Skeletal muscle satellite cell (primary cell): ENCODE data around the gene DSCAM.

Experiments used
- H3K27me3 ChIP-seq: 2 replicates; pipeline ENCODE4 v1.7.0; 2013; ENCODE audit warnings: low read length; ENCODE audit not compliant: control insufficient read depth, insufficient read depth
- H3K36me3 ChIP-seq: 2 replicates; pipeline ENCODE4 v1.7.0; 2013; ENCODE audit warnings: mild to moderate bottlenecking, control low read depth, low read length; ENCODE audit not compliant: insufficient read depth
- H3K4me1 ChIP-seq: 2 replicates; pipeline ENCODE4 v1.7.0; 2013; ENCODE audit warnings: low read length; ENCODE audit not compliant: control insufficient read depth, insufficient read depth
- H3K4me2 ChIP-seq: 2 replicates; pipeline ENCODE4 v1.7.0; 2013; ENCODE audit warnings: mild to moderate bottlenecking, low read length
- H3K4me3 ChIP-seq: 2 replicates; pipeline ENCODE4 v1.7.0; 2013; ENCODE audit warnings: low read length
- H3K9ac ChIP-seq: 2 replicates; pipeline ENCODE4 v1.7.0; 2013; ENCODE audit warnings: mild to moderate bottlenecking, low read depth, low read length, moderate library complexity
- H3K9me3 ChIP-seq: replicated peaks from 2 replicates; pipeline ENCODE4 v1.7.0; 2013; ENCODE audit warnings: mild to moderate bottlenecking, control low read depth, low read length

DSCAM gene

DNA sequence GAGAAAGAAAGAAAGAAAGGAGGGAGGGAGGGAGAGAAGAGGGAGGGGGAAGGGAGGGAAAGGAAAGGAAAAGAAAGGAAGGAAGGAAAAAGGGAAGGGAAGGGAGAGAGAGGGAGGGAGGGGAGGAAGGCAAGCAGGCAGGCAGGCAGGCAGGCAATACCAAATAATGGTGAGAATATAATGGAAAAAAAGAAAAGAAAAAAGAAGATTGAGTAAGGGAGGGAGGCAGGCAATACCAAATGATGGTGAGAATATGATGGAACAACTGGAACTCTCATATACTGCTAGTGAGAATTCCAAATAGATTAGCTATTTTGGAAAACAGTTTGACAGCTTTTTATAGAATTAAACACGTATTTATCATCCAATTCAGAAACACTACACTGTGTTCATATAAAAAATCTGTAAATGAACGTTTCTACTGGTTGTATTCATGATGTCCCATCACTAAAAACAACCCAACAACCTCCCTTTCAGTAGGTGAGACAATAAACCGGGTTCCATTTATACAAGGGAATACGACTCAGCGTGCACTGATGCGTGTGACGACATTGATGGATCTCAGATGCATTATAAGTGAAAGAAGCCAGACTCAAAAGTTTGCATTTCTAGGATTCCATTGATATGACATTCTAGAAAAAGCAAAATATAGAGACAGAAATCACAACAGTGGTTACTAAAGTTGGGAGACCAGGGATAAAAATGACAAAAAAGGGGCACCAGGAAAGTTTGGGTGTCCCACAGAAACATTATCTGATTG lies 226.4 kb downstream of the DSCAM start:
- H3K4me1 ChIP-seq = no peaks in the 10 kb centered on the region
- H3K4me2 ChIP-seq = no peak overlapping the region
- H3K36me3 ChIP-seq = no peaks in the 10 kb centered on the region
- H3K9me3 ChIP-seq = peaks cover 14% of the 10 kb centered on the region
- no peak overlapping the region for H3K9ac ChIP-seq
- H3K4me3 ChIP-seq = no peak overlapping the region
- H3K27me3 ChIP-seq = no peaks in the 10 kb centered on the region

DNA sequence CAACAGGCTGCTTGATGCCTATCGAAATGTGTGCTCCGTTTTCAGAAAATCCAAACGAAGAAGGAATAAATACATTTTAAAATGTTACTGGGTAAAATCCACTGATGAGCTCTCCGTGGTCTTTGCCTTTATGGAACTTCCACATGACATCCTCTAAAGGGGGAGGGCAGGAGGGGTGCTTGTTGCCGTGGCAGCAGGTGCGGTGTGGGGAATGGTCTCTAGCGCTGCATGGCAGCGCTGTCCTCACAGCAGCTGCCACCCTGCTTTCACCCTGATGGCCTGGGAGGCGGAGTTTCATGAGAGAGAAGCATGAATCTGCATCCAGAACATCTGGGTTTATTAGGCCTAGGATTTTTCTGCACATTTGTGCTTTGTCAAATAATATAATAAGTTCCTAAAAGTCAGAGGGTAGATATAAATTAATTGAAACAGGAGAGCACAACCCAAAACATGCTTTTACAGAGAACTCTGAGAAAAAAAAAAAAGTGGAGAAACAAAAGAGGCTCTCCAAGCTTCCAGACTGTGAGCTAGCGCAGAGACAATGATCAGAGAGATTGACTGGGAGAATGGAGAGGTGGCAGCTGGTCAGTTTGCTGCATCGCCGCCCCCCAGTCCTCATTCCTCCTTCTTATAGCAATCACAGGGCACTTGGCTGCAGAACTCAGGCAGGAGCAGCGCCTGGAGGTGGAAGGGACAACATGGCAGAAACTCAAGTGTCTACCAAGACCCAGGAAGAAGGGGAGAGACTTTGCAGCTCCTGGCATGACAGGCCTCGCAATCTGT lies 228.6 kb downstream of the DSCAM start:
- H3K4me1 ChIP-seq = no peaks in the 10 kb centered on the region
- no peak overlapping the region for H3K4me3 ChIP-seq
- no peaks in the 10 kb centered on the region for H3K27me3 ChIP-seq
- no peak overlapping the region for H3K9ac ChIP-seq
- peaks cover 14% of the 10 kb centered on the region for H3K9me3 ChIP-seq
- no peak overlapping the region for H3K4me2 ChIP-seq
- H3K36me3 ChIP-seq = no peaks in the 10 kb centered on the region

DNA sequence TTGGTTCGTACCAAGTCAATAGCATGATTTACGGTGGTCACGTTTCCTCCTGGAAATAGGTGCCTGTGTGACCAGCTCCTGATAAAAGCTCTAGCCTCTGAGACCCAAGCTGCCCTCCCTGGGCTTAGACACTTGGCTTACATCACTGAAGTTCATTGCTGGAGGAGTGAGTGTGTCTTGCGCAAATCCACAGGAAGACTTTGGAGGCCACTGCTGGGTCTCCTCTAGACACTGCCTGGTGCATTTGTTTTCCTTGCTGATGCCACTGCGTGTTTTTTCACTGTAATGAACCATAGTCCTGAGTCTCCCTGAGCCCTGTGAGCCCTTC lies 230.6 kb downstream of the DSCAM start:
- H3K36me3 ChIP-seq = no peaks in the 10 kb centered on the region
- no peak overlapping the region for H3K9ac ChIP-seq
- H3K27me3 ChIP-seq = no peaks in the 10 kb centered on the region
- H3K4me3 ChIP-seq = no peak overlapping the region
- H3K4me2 ChIP-seq = no peak overlapping the region
- H3K9me3 ChIP-seq = peaks cover 17% of the 10 kb centered on the region
- no peaks in the 10 kb centered on the region for H3K4me1 ChIP-seq

DNA sequence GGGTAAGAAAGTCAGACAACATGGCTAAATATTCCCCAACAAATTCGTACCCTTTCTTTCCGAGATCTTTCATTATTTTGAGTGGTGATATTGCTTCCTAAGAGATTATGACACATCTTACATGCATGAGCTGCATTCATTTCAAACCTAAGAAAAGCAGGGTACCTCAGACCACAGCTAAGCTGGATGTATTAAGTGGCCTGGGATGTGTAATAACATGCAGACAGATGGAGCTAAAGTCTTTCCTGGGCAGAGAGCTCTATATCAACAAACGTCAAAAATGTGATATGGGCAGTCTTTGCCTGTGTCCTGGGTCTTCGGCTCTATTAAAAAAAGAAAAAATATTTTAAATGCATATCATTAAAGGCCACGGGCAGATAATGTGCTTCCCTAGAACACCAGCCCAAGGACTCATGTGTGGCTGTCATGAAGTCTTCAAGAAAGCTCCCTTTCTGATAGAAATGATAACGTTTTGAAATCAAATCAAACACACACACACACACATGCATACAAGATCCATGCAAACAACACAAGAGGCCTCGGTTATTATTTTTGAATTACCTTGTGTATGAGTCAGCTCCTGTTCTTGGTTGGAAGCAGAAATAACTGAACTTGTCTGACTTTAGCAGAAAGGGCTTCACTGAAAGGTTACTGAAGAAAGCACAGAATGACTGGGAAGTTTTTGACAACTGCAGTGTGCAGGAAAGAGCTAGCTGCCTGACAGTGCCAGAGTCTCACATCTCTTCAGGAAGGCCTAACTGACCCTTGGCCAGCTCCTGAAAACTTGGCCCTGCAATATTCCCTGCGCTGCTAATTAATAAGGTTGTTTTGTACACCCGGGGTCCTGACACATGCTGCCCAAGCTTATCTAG lies 231.2 kb downstream of the DSCAM start:
- Histone ChIP-seq H3K4me1 (no peaks in the 10 kb centered on the region), H3K4me3 (no peak overlapping the region), H3K9ac (no peak overlapping the region), H3K27me3 (no peaks in the 10 kb centered on the region), H3K36me3 (no peaks in the 10 kb centered on the region), H3K4me2 (no peak overlapping the region), H3K9me3 (peaks cover 17% of the 10 kb centered on the region)

DNA sequence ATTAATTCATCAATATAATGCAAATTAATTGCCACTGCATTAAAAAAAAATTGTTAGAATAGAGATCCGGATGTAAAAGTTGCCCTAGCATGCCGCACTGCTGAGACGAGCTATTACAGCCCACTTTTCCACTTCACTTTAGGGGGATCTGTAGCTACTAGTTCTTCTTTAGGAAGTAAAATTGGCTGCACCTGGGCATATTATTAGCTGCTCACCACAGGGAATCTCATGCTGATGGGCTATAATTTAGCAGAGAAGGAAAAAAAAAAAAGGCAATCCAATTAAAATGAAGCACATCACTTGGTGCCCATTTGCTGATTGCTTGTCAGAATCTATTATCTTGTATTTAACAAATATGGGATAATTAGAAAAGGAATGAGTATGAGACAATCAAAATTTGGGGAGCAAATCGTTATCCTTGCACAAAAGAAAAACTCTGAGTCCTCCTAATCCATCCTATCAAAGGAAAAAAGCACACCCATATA lies 233.4 kb downstream of the DSCAM start:
- Histone ChIP-seq H3K9me3 (peaks cover 14% of the 10 kb centered on the region), H3K4me3 (no peak overlapping the region), H3K9ac (no peak overlapping the region), H3K4me2 (no peak overlapping the region), H3K4me1 (no peaks in the 10 kb centered on the region), H3K27me3 (no peaks in the 10 kb centered on the region), H3K36me3 (no peaks in the 10 kb centered on the region)

DNA sequence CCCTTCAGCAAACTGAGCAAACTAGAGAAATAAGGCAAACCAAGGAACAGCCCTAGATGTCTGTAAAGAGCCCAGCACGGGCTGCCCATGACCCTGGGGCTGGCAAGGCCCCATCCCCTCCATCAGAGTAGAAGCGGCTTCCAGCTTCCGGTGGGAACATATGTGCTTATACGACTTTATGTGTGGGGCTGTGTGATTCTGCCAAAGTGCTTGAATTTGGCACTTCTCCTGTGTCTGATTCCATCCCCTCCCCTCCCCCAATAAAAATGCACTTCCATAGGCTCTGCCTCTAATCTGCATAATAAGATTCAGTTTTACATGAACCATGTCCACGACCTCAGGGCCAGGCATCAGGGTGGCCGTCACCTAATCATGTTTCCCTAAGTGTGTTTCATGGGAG lies 236.6 kb downstream of the DSCAM start:
- H3K4me3 ChIP-seq = no peak overlapping the region
- H3K36me3 ChIP-seq = no peaks in the 10 kb centered on the region
- H3K27me3 ChIP-seq = no peaks in the 10 kb centered on the region
- no peak overlapping the region for H3K9ac ChIP-seq
- H3K4me2 ChIP-seq = no peak overlapping the region
- H3K4me1 ChIP-seq = no peaks in the 10 kb centered on the region
- H3K9me3 ChIP-seq = peaks cover 3% of the 10 kb centered on the region

DNA sequence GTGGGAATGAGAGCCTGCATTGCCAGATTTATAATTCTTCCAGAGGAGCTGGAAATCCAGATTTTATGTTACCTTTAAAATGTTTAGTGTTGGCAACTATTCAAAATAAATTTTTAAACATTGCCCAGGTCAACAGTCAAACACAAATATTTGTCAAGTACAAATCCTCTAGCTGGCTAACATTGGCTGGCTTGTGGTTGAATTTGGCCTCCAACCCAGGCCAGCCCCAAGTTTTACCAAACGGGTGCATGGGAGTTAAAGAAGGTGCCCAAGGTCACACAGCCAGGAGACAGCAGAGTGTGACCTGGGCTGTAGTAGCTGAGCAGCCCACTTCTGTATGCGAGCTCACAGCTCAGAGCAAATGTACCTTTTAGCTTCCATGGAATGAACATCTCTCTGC lies 240.6 kb downstream of the DSCAM start:
- H3K4me1 ChIP-seq = no peaks in the 10 kb centered on the region
- H3K4me2 ChIP-seq = no peak overlapping the region
- peaks cover 9% of the 10 kb centered on the region for H3K9me3 ChIP-seq
- H3K36me3 ChIP-seq = no peaks in the 10 kb centered on the region
- no peak overlapping the region for H3K4me3 ChIP-seq
- no peaks in the 10 kb centered on the region for H3K27me3 ChIP-seq
- H3K9ac ChIP-seq = no peak overlapping the region

DNA sequence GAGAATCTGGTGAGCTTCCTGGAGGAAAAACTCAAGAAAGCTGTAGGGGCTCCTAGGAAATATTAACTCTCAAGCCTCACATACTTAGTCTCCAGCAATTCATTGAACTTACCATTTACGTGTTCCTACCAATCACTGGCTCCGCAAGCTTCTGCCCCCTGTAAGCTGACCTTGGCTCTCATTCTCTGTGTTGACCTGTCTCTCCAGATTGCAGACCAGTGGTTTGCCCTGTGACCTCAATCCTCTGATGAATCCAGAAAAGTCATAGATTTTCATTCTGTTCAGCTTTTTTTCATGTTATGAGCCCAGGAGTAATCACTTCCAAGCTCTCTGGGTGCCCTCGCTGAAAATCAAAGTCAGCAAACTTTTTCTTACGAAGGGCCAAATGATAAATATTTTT lies 241.9 kb downstream of the DSCAM start:
- no peaks in the 10 kb centered on the region for H3K4me1 ChIP-seq
- no peak overlapping the region for H3K9ac ChIP-seq

DNA sequence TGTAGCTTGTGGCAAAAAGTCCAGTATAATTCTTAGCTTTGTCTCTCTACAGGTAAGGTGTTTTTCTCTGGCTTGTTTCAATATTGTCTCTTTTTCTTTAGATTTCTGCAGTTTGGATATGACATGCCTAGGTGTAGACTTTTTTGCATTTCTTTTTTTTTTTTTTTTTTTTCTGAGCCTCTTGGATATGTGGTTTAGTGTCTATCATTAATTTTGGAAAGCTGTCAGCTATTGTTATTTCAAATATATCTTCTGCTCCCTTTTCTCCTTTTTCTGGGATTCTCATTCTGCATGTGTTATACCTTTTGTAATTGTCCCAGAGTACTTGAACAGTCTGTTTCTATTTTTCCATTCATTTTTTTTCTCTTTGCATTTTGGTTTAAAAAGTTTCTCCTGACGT lies 243.2 kb downstream of the DSCAM start:
- H3K4me2 ChIP-seq = no peak overlapping the region
- no peak overlapping the region for H3K9ac ChIP-seq
- H3K36me3 ChIP-seq = no peaks in the 10 kb centered on the region
- no peaks in the 10 kb centered on the region for H3K27me3 ChIP-seq
- H3K4me1 ChIP-seq = no peaks in the 10 kb centered on the region
- H3K4me3 ChIP-seq = no peak overlapping the region
- H3K9me3 ChIP-seq = peaks cover 9% of the 10 kb centered on the region

More for the DNA sequence above, 241.9 kb downstream of the DSCAM start:
- H3K36me3 ChIP-seq = no peaks in the 10 kb centered on the region
- H3K27me3 ChIP-seq = no peaks in the 10 kb centered on the region
- H3K9me3 ChIP-seq = peaks cover 9% of the 10 kb centered on the region
- H3K4me2 ChIP-seq = no peak overlapping the region
- no peak overlapping the region for H3K4me3 ChIP-seq

DNA sequence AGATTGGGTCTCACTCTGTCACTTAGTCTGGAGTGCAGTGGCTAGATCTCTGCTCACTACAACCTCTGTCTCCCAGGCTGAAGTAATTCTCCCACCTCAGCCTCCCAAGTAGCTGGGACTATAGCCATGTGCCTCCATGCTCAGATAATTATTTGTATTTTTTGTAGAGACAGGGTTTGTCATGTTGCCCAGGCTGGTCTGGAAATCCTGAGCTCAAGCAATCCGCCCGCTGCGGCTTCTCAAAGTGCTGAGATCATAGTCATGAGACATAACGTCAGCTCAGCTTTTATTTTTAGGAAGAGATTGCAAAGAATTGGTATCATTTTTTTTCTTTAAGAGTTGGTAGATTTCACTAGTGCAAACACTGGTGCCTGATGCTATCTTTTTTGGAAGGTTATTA lies 244.9 kb downstream of the DSCAM start:
- H3K27me3 ChIP-seq = no peaks in the 10 kb centered on the region
- H3K9ac ChIP-seq = no peak overlapping the region
- H3K9me3 ChIP-seq = peaks cover 9% of the 10 kb centered on the region
- no peaks in the 10 kb centered on the region for H3K4me1 ChIP-seq
- no peaks in the 10 kb centered on the region for H3K36me3 ChIP-seq
- H3K4me2 ChIP-seq = no peak overlapping the region
- no peak overlapping the region for H3K4me3 ChIP-seq

DNA sequence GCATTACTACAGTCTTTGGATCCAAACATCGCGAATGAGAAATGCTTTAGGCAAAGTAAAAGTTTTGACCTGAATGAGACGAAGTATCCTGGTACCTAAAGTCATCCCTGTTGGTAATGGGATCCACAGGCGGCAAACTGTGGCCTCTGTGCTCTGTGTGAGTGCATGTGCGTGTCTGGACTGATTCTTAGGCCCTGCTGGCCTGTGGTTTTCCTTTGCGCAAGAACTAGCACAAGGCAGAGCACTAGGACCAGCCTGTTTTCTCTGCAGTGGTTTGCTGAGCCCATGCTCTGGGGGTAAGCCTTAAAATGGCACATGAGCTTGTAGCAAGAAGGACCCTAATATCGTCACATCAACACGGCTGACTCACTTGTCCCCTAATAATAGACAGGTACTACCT lies 251.2 kb downstream of the DSCAM start:
- Histone ChIP-seq H3K4me1 (no peaks in the 10 kb centered on the region), H3K9ac (no peak overlapping the region), H3K27me3 (no peaks in the 10 kb centered on the region), H3K4me2 (no peak overlapping the region), H3K9me3 (peaks cover 9% of the 10 kb centered on the region), H3K4me3 (no peak overlapping the region), H3K36me3 (no peaks in the 10 kb centered on the region)
